H9 (cell line): ENCODE data around the gene DNAJA4. TPM values are rescaled to one million over a fixed set of nuclear protein-coding genes. Genes with fewer than 3 reads are reported as not detected.

Experiments used
- DNase-seq: peaks from one replicate; pipeline ENCODE4 v3.0.0-alpha.2; 2017
- H2AFZ ChIP-seq: one replicate; pipeline ENCODE4 v1.6.1; 2013; ENCODE audit warnings: mild to moderate bottlenecking, low read length, control low read depth, moderate library complexity
- H2AK5ac ChIP-seq: 2 replicates; pipeline ENCODE4 v1.6.1; 2013; ENCODE audit warnings: low read length, control low read depth, mixed read lengths; ENCODE audit not compliant: insufficient read length
- H2BK120ac ChIP-seq: one replicate; pipeline ENCODE4 v1.6.1; 2013; ENCODE audit warnings: low read depth, mild to moderate bottlenecking, low read length, control low read depth, inconsistent platforms; ENCODE audit not compliant: poor library complexity, severe bottlenecking
- H2BK12ac ChIP-seq: 2 replicates; pipeline ENCODE4 v1.6.1; 2013; ENCODE audit warnings: low read length, control low read depth, mixed read lengths, low read depth; ENCODE audit not compliant: insufficient read length
- H2BK15ac ChIP-seq: 2 replicates; pipeline ENCODE4 v1.6.1; 2013; ENCODE audit warnings: low read depth, low read length, control low read depth
- H2BK20ac ChIP-seq: one replicate; pipeline ENCODE4 v1.6.1; 2013; ENCODE audit warnings: low read depth, mild to moderate bottlenecking, low read length, control low read depth, inconsistent platforms; ENCODE audit not compliant: poor library complexity, severe bottlenecking
- H2BK5ac ChIP-seq: 2 replicates; pipeline ENCODE4 v1.6.1; 2013; ENCODE audit warnings: low read length, control low read depth, mixed read lengths; ENCODE audit not compliant: insufficient read length
- H3K14ac ChIP-seq: 2 replicates; pipeline ENCODE4 v1.6.1; 2013; ENCODE audit warnings: low read length, control low read depth; ENCODE audit not compliant: insufficient read depth
- H3K18ac ChIP-seq: 2 replicates; pipeline ENCODE4 v1.6.1; 2013; ENCODE audit warnings: low read depth, mild to moderate bottlenecking, mixed read lengths, low read length, control low read depth; ENCODE audit not compliant: insufficient read length
- H3K23ac ChIP-seq: 2 replicates; pipeline ENCODE4 v1.6.1; 2013; ENCODE audit warnings: low read length, control low read depth, mixed read lengths, low read depth; ENCODE audit not compliant: insufficient read length
- H3K23me2 ChIP-seq: 2 replicates; pipeline ENCODE4 v1.6.1; 2013; ENCODE audit warnings: low read depth, mild to moderate bottlenecking, mixed read lengths, low read length, control low read depth; ENCODE audit not compliant: insufficient read length, poor library complexity, severe bottlenecking
- H3K27ac ChIP-seq: 2 replicates; pipeline ENCODE4 v1.5.1; 2013; ENCODE audit warnings: low read length, control low read depth, mixed read lengths, low read depth; ENCODE audit not compliant: insufficient read length
- H3K27me3 ChIP-seq: 2 replicates; pipeline ENCODE4 v1.6.1; 2013; ENCODE audit warnings: low read length, control low read depth, inconsistent platforms; ENCODE audit not compliant: insufficient read depth
- H3K4ac ChIP-seq: 2 replicates; pipeline ENCODE4 v1.6.1; 2013; ENCODE audit warnings: low read depth, mild to moderate bottlenecking, control low read depth, inconsistent platforms, low read length, moderate library complexity
- H3K4me1 ChIP-seq: 2 replicates; pipeline ENCODE4 v1.6.1; 2013; ENCODE audit warnings: low read length, control low read depth, inconsistent platforms; ENCODE audit not compliant: insufficient read depth
- H3K4me2 ChIP-seq: 2 replicates; pipeline ENCODE4 v1.6.1; 2013; ENCODE audit warnings: low read length, control low read depth, mixed read lengths; ENCODE audit not compliant: insufficient read length, insufficient read depth
- H3K56ac ChIP-seq: 2 replicates; pipeline ENCODE4 v1.6.1; 2013; ENCODE audit warnings: low read depth, mild to moderate bottlenecking, mixed read lengths, low read length, control low read depth; ENCODE audit not compliant: insufficient read length
- H3K79me1 ChIP-seq: 2 replicates; pipeline ENCODE4 v1.6.1; 2013; ENCODE audit warnings: low read depth, mild to moderate bottlenecking, moderate library complexity, low read length, control low read depth, inconsistent platforms; ENCODE audit not compliant: insufficient read depth, poor library complexity, severe bottlenecking
- H3K79me2 ChIP-seq: 2 replicates; pipeline ENCODE4 v1.6.1; 2013; ENCODE audit warnings: low read length, control low read depth, inconsistent platforms; ENCODE audit not compliant: insufficient read depth
- H3K9ac ChIP-seq: 2 replicates; pipeline ENCODE4 v1.6.1; 2013; ENCODE audit warnings: low read length, control low read depth, mixed read lengths; ENCODE audit not compliant: insufficient read length; ENCODE audit errors: extremely low read depth
- H3K9me3 ChIP-seq: one replicate; pipeline ENCODE4 v1.6.1; 2013; ENCODE audit warnings: low read depth, low read length, inconsistent platforms; ENCODE audit not compliant: control insufficient read depth
- H3T11ph ChIP-seq: one replicate; pipeline ENCODE4 v1.6.1; 2013; ENCODE audit warnings: mild to moderate bottlenecking, low read length, control low read depth, inconsistent platforms
- H4K20me1 ChIP-seq: one replicate; pipeline ENCODE4 v1.6.1; 2013; ENCODE audit not compliant: control insufficient read depth, insufficient read length, insufficient read depth
- H4K5ac ChIP-seq: 2 replicates; pipeline ENCODE4 v1.6.1; 2013; ENCODE audit warnings: low read depth, mild to moderate bottlenecking, mixed read lengths, low read length, control low read depth; ENCODE audit not compliant: insufficient read length
- H4K8ac ChIP-seq: replicated peaks from 2 replicates; pipeline ENCODE4 v1.6.1; 2013; ENCODE audit warnings: low read length, control low read depth, mixed read lengths, low read depth; ENCODE audit not compliant: insufficient read length
- H4K91ac ChIP-seq: 2 replicates; pipeline ENCODE4 v1.6.1; 2013; ENCODE audit warnings: low read depth, mild to moderate bottlenecking, moderate library complexity, mixed read lengths, low read length, control low read depth; ENCODE audit not compliant: insufficient read length
- H3K27ac Mint-ChIP-seq, 3 experiments: 2 replicates in 2 of 3; 3 replicates in 1 of 3; pipeline ENCODE4 v1.8.0; 2020 to 2021; ENCODE audit warnings: mixed read lengths in 3 of 3, mild to moderate bottlenecking in 1 of 3, moderate library complexity in 1 of 3
- H3K27me3 Mint-ChIP-seq: 2 replicates; pipeline ENCODE4 v1.8.0; 2021; ENCODE audit warnings: low read depth, mild to moderate bottlenecking, moderate library complexity, mixed read lengths
- H3K36me3 Mint-ChIP-seq, 3 experiments: 2 replicates in 2 of 3; 3 replicates in 1 of 3; pipeline ENCODE4 v1.8.0; 2020 to 2021; ENCODE audit warnings: low read depth in 3 of 3, mixed read lengths in 3 of 3; ENCODE audit not compliant: insufficient read depth in 1 of 3
- H3K4me1 Mint-ChIP-seq, 2 experiments: 2 replicates each; pipeline ENCODE4 v1.8.0; 2020; ENCODE audit warnings: mixed read lengths in 2 of 2
- H3K4me3 Mint-ChIP-seq, 2 experiments: 2 replicates in 1 of 2; 3 replicates in 1 of 2; pipeline ENCODE4 v1.8.0; 2020 to 2021; ENCODE audit warnings: mild to moderate bottlenecking in 2 of 2, mixed read lengths in 2 of 2, moderate library complexity in 1 of 2
- H3K9me3 Mint-ChIP-seq, 2 experiments: 2 replicates in 1 of 2; 3 replicates in 1 of 2; pipeline ENCODE4 v1.8.0; 2020; ENCODE audit warnings: mild to moderate bottlenecking in 2 of 2, mixed read lengths in 2 of 2, moderate library complexity in 1 of 2
- WGBS: extraction: QIAGEN DNeasy Blood & Tissue Kit; methylation state at CpG from one replicate; pipeline ENCODE4 v1.1.7; 2013; ENCODE audit warnings: missing lambda C conversion rate, low lambda C conversion rate, mixed read lengths; ENCODE audit not compliant: insufficient read length; ENCODE audit errors: extremely low coverage; 5-methylcytosine and 5-hydroxymethylcytosine counted together
- total RNA-seq: library from RNA; stranded (reverse); gene quantifications from 2 replicates; pipeline ENCODE4 v1.2.1, GENCODE V29; 2021
- TF ChIP-seq, protein P1 (sequence below): fragments of 200-600 bp; sonication (generic); conservative IDR thresholded peaks from 3 replicates; pipeline ENCODE4 v1.8.0; 2021; ENCODE audit warnings: antibody characterized with exemption, mild to moderate bottlenecking

Gene DNAJA4
- total RNA-seq, 1 experiment from 2014 or later: 0.13 TPM

DNA sequence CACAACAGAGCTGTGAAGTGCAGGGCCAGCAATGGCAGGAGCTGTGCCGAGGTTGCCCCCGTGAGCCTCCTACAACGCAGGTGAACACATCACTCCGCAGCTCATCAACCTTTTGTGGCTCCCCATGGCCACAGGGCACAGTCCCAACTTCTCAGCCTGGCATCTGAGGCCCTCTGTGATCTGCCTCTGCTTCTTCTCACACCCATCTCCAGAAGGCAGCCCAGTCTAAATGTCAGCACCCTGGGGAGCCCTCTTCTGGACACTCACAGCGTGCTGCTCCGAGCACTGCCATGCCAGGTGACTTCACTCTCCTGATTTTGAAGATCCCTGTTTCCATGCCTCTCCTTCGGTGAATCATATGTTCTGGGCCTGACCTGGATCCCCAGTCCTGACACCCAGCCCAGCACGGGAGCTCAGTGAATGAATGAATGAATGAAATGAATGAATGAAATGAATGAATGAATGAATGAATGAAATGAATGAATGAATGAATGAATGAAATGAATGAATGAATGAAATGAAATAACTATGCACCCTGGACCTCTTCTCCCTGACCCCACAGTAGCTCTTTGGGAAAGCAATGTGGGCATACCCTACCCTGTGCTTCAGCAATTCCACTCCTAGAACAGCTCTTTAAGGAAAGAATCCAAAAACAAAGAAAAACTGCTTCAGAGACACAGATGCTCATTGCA is 52.9 kb downstream of the DNAJA4 start:
- no peak overlapping the region for H2BK12ac ChIP-seq
- no peak overlapping the region for H2BK20ac ChIP-seq
- H3T11ph ChIP-seq: no peak overlapping the region
- H2AK5ac ChIP-seq: no peak overlapping the region
- Mint-ChIP-seq H3K27ac (peak overlapping the region in 1 of 3 experiments; percentile 19; a peak in 2 of 7 replicates), H3K4me1 (peaks cover 43 to 59% of the 10 kb centered on the region in 2 experiments), H3K36me3 (no peaks in the 10 kb centered on the region), H3K4me3 (peak overlapping the region in 1 of 2 experiments; percentile 22; a peak in 2 of 5 replicates), H3K27me3 (peaks cover 2% of the 10 kb centered on the region; the same call in 1 of the 2 replicates), H3K9me3 (no peaks in the 10 kb centered on the region; a peak in 1 of 5 replicates)
- H4K91ac ChIP-seq: no peak overlapping the region
- H3K27ac ChIP-seq: no peak overlapping the region
- DNase-seq: no peak
- no peak overlapping the region for H3K9ac ChIP-seq
- no peaks in the 10 kb centered on the region for H3K9me3 ChIP-seq
- WGBS: no CpG with 5 or more reads among the region's 8 CpGs
- no peaks in the 10 kb centered on the region for H3K23me2 ChIP-seq
- H2AFZ ChIP-seq: no peak overlapping the region
- no peak overlapping the region for H4K5ac ChIP-seq
- H3K4me2 ChIP-seq: no peak overlapping the region
- no peak overlapping the region for H3K23ac ChIP-seq
- H3K4ac ChIP-seq: no peak overlapping the region
- no peaks in the 10 kb centered on the region for H3K79me2 ChIP-seq
- peaks cover 9% of the 10 kb centered on the region; the same call in 1 of the 2 replicates for H3K4me1 ChIP-seq
- peak overlapping the region; percentile 57 for H3K18ac ChIP-seq
- no peak overlapping the region for H2BK5ac ChIP-seq
- no peak overlapping the region for H4K8ac ChIP-seq
- TF ChIP-seq, protein P1, sequence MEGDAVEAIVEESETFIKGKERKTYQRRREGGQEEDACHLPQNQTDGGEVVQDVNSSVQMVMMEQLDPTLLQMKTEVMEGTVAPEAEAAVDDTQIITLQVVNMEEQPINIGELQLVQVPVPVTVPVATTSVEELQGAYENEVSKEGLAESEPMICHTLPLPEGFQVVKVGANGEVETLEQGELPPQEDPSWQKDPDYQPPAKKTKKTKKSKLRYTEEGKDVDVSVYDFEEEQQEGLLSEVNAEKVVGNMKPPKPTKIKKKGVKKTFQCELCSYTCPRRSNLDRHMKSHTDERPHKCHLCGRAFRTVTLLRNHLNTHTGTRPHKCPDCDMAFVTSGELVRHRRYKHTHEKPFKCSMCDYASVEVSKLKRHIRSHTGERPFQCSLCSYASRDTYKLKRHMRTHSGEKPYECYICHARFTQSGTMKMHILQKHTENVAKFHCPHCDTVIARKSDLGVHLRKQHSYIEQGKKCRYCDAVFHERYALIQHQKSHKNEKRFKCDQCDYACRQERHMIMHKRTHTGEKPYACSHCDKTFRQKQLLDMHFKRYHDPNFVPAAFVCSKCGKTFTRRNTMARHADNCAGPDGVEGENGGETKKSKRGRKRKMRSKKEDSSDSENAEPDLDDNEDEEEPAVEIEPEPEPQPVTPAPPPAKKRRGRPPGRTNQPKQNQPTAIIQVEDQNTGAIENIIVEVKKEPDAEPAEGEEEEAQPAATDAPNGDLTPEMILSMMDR: 0 out of 3 replicates have a peak, but pooled peaks have one; percentile 9
- no peak overlapping the region for H3K56ac ChIP-seq
- no peaks in the 10 kb centered on the region for H4K20me1 ChIP-seq
- H3K27me3 ChIP-seq: no peaks in the 10 kb centered on the region
- no peak overlapping the region for H2BK120ac ChIP-seq
- H3K79me1 ChIP-seq: no peaks in the 10 kb centered on the region
- H2BK15ac ChIP-seq: 0 out of 2 replicates have a peak overlapping the region, but pooled peaks have one; percentile 54
- 0 out of 2 replicates have a peak overlapping the region, but pooled peaks have one; percentile 41 for H3K14ac ChIP-seq
